ENCODE results near the gene ZKSCAN4.

DNA sequence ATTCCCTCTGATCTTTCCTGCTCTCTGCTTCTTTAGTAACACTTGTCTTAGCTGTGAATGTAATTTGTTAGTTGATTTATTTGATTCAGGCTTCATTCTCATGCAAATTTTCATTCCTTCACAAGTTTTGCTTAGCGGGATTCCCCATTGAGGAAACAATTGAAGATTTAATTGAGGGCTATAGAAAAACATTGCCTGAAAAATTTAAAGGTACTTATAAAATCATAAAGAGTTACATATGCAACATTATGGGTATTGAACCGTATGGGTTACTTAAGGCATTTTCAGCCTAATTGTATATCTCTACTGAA lies 38.9 kb downstream of the ZKSCAN4 start:
- TF ChIP-seq, protein P1, sequence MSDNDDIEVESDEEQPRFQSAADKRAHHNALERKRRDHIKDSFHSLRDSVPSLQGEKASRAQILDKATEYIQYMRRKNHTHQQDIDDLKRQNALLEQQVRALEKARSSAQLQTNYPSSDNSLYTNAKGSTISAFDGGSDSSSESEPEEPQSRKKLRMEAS (CRISPR knock-in tag; IDR thresholded peaks at IDR 0.05) = no peak
- TF ChIP-seq, protein P2, sequence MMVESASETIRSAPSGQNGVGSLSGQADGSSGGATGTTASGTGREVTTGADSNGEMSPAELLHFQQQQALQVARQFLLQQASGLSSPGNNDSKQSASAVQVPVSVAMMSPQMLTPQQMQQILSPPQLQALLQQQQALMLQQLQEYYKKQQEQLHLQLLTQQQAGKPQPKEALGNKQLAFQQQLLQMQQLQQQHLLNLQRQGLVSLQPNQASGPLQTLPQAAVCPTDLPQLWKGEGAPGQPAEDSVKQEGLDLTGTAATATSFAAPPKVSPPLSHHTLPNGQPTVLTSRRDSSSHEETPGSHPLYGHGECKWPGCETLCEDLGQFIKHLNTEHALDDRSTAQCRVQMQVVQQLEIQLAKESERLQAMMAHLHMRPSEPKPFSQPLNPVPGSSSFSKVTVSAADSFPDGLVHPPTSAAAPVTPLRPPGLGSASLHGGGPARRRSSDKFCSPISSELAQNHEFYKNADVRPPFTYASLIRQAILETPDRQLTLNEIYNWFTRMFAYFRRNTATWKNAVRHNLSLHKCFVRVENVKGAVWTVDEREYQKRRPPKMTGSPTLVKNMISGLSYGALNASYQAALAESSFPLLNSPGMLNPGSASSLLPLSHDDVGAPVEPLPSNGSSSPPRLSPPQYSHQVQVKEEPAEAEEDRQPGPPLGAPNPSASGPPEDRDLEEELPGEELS (CRISPR knock-in tag; IDR thresholded peaks at IDR 0.05) = no peak
- TF ChIP-seq, protein P3, sequence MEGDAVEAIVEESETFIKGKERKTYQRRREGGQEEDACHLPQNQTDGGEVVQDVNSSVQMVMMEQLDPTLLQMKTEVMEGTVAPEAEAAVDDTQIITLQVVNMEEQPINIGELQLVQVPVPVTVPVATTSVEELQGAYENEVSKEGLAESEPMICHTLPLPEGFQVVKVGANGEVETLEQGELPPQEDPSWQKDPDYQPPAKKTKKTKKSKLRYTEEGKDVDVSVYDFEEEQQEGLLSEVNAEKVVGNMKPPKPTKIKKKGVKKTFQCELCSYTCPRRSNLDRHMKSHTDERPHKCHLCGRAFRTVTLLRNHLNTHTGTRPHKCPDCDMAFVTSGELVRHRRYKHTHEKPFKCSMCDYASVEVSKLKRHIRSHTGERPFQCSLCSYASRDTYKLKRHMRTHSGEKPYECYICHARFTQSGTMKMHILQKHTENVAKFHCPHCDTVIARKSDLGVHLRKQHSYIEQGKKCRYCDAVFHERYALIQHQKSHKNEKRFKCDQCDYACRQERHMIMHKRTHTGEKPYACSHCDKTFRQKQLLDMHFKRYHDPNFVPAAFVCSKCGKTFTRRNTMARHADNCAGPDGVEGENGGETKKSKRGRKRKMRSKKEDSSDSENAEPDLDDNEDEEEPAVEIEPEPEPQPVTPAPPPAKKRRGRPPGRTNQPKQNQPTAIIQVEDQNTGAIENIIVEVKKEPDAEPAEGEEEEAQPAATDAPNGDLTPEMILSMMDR (IDR thresholded peaks at IDR 0.05) = no peak
